ENCODE data around the gene PLPP2.

GRCh38 chr19:288911-289310 lies 2.3 kb downstream of the PLPP2 start:
- TF ChIP-seq POLR2AphosphoS5 (IDR thresholded peaks at IDR 0.05; ENCODE audit: borderline replicate concordance, low read depth, low read length), result no peak
- no peak for TF ChIP-seq EZH2 (IDR thresholded peaks at IDR 0.05)
